SK-N-MC (cell line): ENCODE data around the gene MAP9.

Source experiments
- DNase-seq: peaks from one replicate; pipeline ENCODE4 v3.0.0-alpha.2; 2011; ENCODE audit warnings: low read depth, low spot score
- H3K27ac ChIP-seq: fragments of 200-600 bp; sonication (generic); 2 replicates; pipeline ENCODE4 v1.5.1; 2016; ENCODE audit warnings: mixed run types
- H3K36me3 ChIP-seq: fragments of 200-600 bp; sonication (generic); 2 replicates; pipeline ENCODE4 v1.6.1; 2017; ENCODE audit warnings: antibody characterized with exemption, low read length, mixed read lengths; ENCODE audit not compliant: insufficient read depth
- H3K4me3 ChIP-seq: fragments of 200-600 bp; sonication (generic); 2 replicates; pipeline ENCODE4 v1.5.1; 2016
- H3K9ac ChIP-seq: fragments of 200-600 bp; sonication (generic); 2 replicates; pipeline ENCODE4 v1.8.0; 2017; ENCODE audit warnings: mixed run types, mixed read lengths; ENCODE audit not compliant: insufficient read length
- H3K9me3 ChIP-seq: fragments of 200-600 bp; sonication (generic); 2 replicates; pipeline ENCODE4 v1.6.1; 2017; ENCODE audit warnings: low read depth, mild to moderate bottlenecking, antibody characterized with exemption, low read length, moderate library complexity, mixed read lengths
- EZH2 ChIP-seq: fragments of 200-600 bp; sonication (generic); IDR thresholded peaks from one replicate; pipeline ENCODE4 v1.6.1; 2017; ENCODE audit warnings: antibody characterized with exemption
- FOXP2 ChIP-seq: optimal IDR thresholded peaks from 2 replicates; pipeline ENCODE3; 2011; ENCODE audit warnings: mild to moderate bottlenecking, moderate library complexity; ENCODE audit not compliant: insufficient read depth; ENCODE audit errors: extremely low read length, control extremely low read depth
- POLR2AphosphoS5 ChIP-seq: IDR thresholded peaks from 2 replicates; pipeline ENCODE4 v1.6.1; 2012; ENCODE audit warnings: mild to moderate bottlenecking, low read depth, low read length, borderline replicate concordance

Gene MAP9

DNA sequence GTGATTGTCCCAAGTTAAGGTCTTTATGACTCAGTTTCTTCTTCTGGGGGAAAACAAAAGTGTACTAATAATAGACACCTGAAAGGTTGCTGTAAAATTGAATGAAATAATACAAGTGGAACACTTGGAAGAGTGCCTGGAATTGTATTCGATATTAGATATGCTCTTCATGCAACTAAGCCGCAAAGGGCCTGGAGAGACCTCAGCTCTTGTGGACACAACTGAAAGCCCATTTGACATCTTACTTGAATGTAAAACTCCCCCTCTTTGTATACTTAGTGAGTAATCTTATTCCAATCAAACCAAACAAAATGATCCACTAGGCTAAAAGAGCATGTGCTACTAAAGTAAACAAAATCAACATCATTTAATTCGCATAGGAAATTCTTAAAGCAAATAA is 511 bp upstream of the MAP9 start:
- no peaks in the 10 kb centered on the region for H3K9me3 ChIP-seq
- H3K27ac ChIP-seq: no peak overlapping the region
- DNase-seq: no peak
- peak overlapping the region; percentile 97 for H3K4me3 ChIP-seq
- H3K9ac ChIP-seq: no peak overlapping the region
- H3K36me3 ChIP-seq: no peaks in the 10 kb centered on the region
- TF ChIP-seq FOXP2 (no peak), EZH2 (no peak), POLR2AphosphoS5 (no peak)

GRCh38 chr4:155371432-155372043 is 5.2 kb downstream of the MAP9 start:
- no peaks in the 10 kb centered on the region for H3K9me3 ChIP-seq
- no peak overlapping the region for H3K4me3 ChIP-seq
- DNase-seq: no peak
- TF ChIP-seq POLR2AphosphoS5: no peak
- no peak for TF ChIP-seq FOXP2
- TF ChIP-seq EZH2: no peak
- H3K9ac ChIP-seq: no peak overlapping the region
- H3K27ac ChIP-seq: no peak overlapping the region
- no peaks in the 10 kb centered on the region for H3K36me3 ChIP-seq

DNA sequence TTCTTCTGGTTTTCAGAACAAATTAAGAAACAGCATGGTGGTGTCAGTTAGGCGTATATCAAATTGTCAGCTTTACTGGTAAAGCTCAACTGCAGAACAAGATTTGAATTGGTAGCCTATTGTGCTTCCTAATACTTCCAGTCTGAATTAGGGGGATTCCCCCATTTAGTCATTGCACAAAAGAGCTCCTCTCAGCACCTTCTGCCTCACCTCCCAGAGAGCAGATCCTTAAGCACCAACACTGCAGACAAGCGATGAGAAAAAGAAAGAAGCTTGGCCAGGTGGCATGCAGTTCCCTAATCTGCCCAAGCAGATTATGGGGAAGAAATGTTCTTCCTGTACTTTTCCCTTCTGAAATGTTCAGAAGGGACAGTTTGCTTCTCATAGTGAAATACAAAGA is 9.2 kb downstream of the MAP9 start:
- H3K36me3 ChIP-seq: no peaks in the 10 kb centered on the region
- no peak overlapping the region for H3K27ac ChIP-seq
- no peak for TF ChIP-seq POLR2AphosphoS5
- TF ChIP-seq FOXP2: no peak
- no peak for TF ChIP-seq EZH2
- no peak overlapping the region for H3K9ac ChIP-seq
- no peaks in the 10 kb centered on the region for H3K9me3 ChIP-seq
- DNase-seq: no peak
- H3K4me3 ChIP-seq: no peak overlapping the region

- no peak for TF ChIP-seq POLR2AphosphoS5
- TF ChIP-seq EZH2: no peak
- TF ChIP-seq FOXP2: no peak
- Histone ChIP-seq H3K4me3 (no peak overlapping the region), H3K36me3 (no peaks in the 10 kb centered on the region), H3K27ac (no peak overlapping the region), H3K9ac (no peak overlapping the region), H3K9me3 (no peaks in the 10 kb centered on the region)
- DNase-seq: peak; percentile 5
Measured at GRCh38 chr4:155353923-155354540, 22.7 kb downstream of the MAP9 start.

DNA sequence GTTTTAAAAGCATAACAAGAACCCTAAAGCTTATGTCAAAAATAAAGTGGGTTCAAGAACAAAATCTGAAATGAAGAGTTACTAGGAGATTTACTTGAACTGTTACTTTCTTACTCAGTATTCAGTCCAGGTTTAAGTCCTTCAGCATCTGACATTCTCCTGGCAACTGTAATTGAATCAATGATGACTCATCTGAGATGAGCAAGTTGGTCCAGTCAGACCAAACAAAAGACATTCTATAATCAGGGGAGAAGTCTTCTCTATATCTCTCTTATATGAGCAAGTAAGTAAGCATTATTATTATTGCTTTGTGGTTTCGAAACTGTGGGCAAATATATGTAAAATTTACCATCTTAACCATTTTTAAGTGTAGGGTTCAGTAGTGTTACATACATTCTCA is 34.6 kb downstream of the MAP9 start:
- Histone ChIP-seq H3K9me3 (no peaks in the 10 kb centered on the region), H3K4me3 (no peak overlapping the region), H3K27ac (no peak overlapping the region), H3K9ac (no peak overlapping the region), H3K36me3 (no peaks in the 10 kb centered on the region)
- DNase-seq: no peak
- TF ChIP-seq EZH2 (no peak), FOXP2 (no peak), POLR2AphosphoS5 (no peak)

DNA sequence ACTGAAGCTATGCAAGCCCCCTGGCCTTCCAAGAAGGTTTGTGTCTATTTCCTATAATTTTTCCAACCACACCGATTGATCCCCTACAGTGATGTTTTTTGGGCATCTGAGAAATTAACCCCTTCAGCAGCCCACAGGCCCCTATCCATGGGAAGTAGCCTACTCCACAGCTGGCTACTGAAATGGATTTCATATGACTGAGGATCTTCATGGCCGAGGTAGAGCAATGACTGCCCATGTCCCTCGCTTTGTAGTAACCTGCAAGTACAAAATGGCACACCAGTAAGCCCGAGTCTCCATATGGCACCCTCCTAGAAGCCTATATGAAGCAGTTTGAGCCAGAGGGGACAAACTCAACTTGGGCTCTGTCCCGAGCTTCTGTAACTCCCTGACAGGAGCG is 36.8 kb downstream of the MAP9 start:
- no peak for DNase-seq
- Histone ChIP-seq H3K27ac (no peak overlapping the region), H3K9ac (no peak overlapping the region), H3K9me3 (no peaks in the 10 kb centered on the region), H3K4me3 (no peak overlapping the region), H3K36me3 (no peaks in the 10 kb centered on the region)
- TF ChIP-seq FOXP2: no peak

GRCh38 chr4:155339588-155339987 is 37.2 kb downstream of the MAP9 start:
- no peaks in the 10 kb centered on the region for H3K9me3 ChIP-seq
- DNase-seq: no peak
- TF ChIP-seq FOXP2 (no peak), EZH2 (no peak), POLR2AphosphoS5 (no peak)
- H3K4me3 ChIP-seq: no peak overlapping the region
- H3K36me3 ChIP-seq: no peaks in the 10 kb centered on the region
- no peak overlapping the region for H3K9ac ChIP-seq
- H3K27ac ChIP-seq: no peak overlapping the region

DNA sequence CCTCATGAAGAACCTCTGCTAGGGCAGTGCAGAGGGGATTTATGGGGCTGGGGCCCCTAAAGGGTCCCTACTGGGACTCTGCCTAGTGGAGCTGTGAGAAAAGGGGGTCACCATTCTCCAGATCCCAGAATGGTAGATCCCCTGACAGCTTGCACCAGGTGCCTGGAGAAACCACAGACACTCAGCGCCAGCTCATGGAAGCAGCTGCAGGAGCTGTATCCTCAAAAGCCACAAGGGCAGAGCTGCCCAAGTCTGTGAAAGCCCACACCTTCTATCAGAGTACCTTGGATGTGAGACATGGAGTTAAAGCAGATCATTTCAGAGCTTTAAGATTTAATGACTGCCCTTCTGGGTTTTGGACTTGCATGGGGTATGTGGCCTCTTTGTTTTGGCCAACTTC is 38.6 kb downstream of the MAP9 start:
- no peak for DNase-seq

GRCh38 chr4:155336242-155336641 is 40.5 kb downstream of the MAP9 start:
- TF ChIP-seq FOXP2 (no peak), EZH2 (no peak), POLR2AphosphoS5 (no peak)
- no peak for DNase-seq
- Histone ChIP-seq H3K9ac (no peak overlapping the region), H3K9me3 (no peaks in the 10 kb centered on the region), H3K36me3 (no peaks in the 10 kb centered on the region), H3K4me3 (no peak overlapping the region), H3K27ac (no peak overlapping the region)

More for the DNA sequence above, 38.6 kb downstream of the MAP9 start:
- H3K36me3 ChIP-seq: no peaks in the 10 kb centered on the region
- H3K4me3 ChIP-seq: no peak overlapping the region
- no peak overlapping the region for H3K9ac ChIP-seq
- H3K27ac ChIP-seq: no peak overlapping the region
- no peak for TF ChIP-seq FOXP2
- no peak for TF ChIP-seq POLR2AphosphoS5
- TF ChIP-seq EZH2: no peak
- no peaks in the 10 kb centered on the region for H3K9me3 ChIP-seq
